Endothelial cell of umbilical vein (primary cell): Measurements from ENCODE around the gene UGT2A3. TPM values are rescaled to one million over a fixed set of nuclear protein-coding genes. Genes with fewer than 3 reads are reported as not detected.

Source experiments
- Bru-seq: library from RNA; stranded (reverse); fragments of 400-500 nt; gene quantifications from one replicate; lab custom pipeline; 2021; lab: Mats Ljungman, UMichigan
- BruChase-seq, 2 experiments: library from RNA; stranded (reverse); fragments of 400-500 nt; gene quantifications; one replicate each; lab custom pipeline; 2021; lab: Mats Ljungman, UMichigan
- BruUV-seq: library from RNA; stranded (reverse); fragments of 400-500 nt; replicated peaks from 2 replicates; lab custom pipeline; 2021; lab: Mats Ljungman, UMichigan
- CTCF ChIA-PET: fragments of 300-600, 350-600 bp; sonication (Branson Sonifier 250); formaldehyde crosslinking; loops from one replicate; lab custom pipeline; 2021; ENCODE audit warnings: antibody characterized with exemption, inconsistent platforms; lab: Charles Lee
- POLR2A ChIA-PET: fragments of 300-600, 350-600 bp; sonication (Branson Sonifier 250); formaldehyde crosslinking; loops from one replicate; lab custom pipeline; 2021; ENCODE audit warnings: antibody characterized with exemption, inconsistent platforms; lab: Charles Lee
- DNase-seq: peaks from one replicate; pipeline ENCODE4 v3.0.0-alpha.2; 2011; ENCODE audit warnings: low read depth, low spot score
- FAIRE-seq: peaks from 2 replicates; lab custom pipeline; 2011; peaks lifted over from hg19 to GRCh38; lab: Jason Lieb, UNC
- H2AFZ ChIP-seq: 2 replicates; pipeline ENCODE4 v1.6.0; 2012; ENCODE audit warnings: low read depth, low read length, control low read depth, inconsistent platforms
- H3K27ac ChIP-seq: 2 replicates; pipeline ENCODE4 v1.5.1; 2011; ENCODE audit warnings: low read depth, mild to moderate bottlenecking, control low read depth, low read length, moderate library complexity; ENCODE audit not compliant: insufficient read depth
- H3K27me3 ChIP-seq, 2 experiments: 2 replicates each; pipeline versions ENCODE4 v1.6.0 to v1.6.1; 2011; ENCODE audit warnings: low read length in 2 of 2, mixed read lengths in 1 of 2; ENCODE audit not compliant: control insufficient read depth in 2 of 2, insufficient read depth in 2 of 2
- H3K36me3 ChIP-seq, 2 experiments: 2 replicates in 1 of 2; 3 replicates in 1 of 2; pipeline ENCODE4 v1.5.1; 2011; ENCODE audit warnings: low read length in 2 of 2, mild to moderate bottlenecking in 1 of 2, moderate library complexity in 1 of 2; ENCODE audit not compliant: control insufficient read depth in 2 of 2, insufficient read depth in 2 of 2; ENCODE audit errors: extremely low read depth in 1 of 2
- H3K4me1 ChIP-seq: 3 replicates; pipeline ENCODE4 v1.5.1; 2011; ENCODE audit warnings: mild to moderate bottlenecking, low read length; ENCODE audit not compliant: control insufficient read depth, insufficient read depth; ENCODE audit errors: extremely low read depth
- H3K4me2 ChIP-seq: 2 replicates; pipeline ENCODE4 v1.6.1; 2011; ENCODE audit warnings: low read length, control low read depth, mixed read lengths; ENCODE audit not compliant: insufficient read depth
- H3K4me3 ChIP-seq, 3 experiments: fragments of 200-600 bp in 1 of 3; sonication (generic), shearing (Covaris generic) in 1 of 3; replicated peaks in 1 of 3; 2 replicates each; pipeline ENCODE4 v1.5.1; 2011 to 2016; ENCODE audit warnings: control low read depth in 3 of 3, low read length in 3 of 3, mild to moderate bottlenecking in 2 of 3, inconsistent platforms in 1 of 3, low read depth in 1 of 3, moderate library complexity in 1 of 3; ENCODE audit not compliant: insufficient read depth in 1 of 3
- H3K79me2 ChIP-seq: 2 replicates; pipeline ENCODE4 v1.6.0; 2012; ENCODE audit warnings: low read length, inconsistent platforms; ENCODE audit not compliant: control insufficient read depth, insufficient read depth
- H3K9ac ChIP-seq: replicated peaks from 2 replicates; pipeline ENCODE3; 2011; ENCODE audit warnings: low read length, control low read depth; ENCODE audit not compliant: insufficient read depth; ENCODE audit errors: extremely low read depth
- H3K9me1 ChIP-seq: replicated peaks from 3 replicates; pipeline ENCODE4 v1.6.0; 2011; ENCODE audit warnings: mild to moderate bottlenecking, low read length; ENCODE audit not compliant: control insufficient read depth, insufficient read depth; ENCODE audit errors: extremely low read depth
- H3K9me3 ChIP-seq: replicated peaks from 2 replicates; pipeline ENCODE4 v1.5.1; 2012; ENCODE audit warnings: low read length, inconsistent platforms; ENCODE audit not compliant: control insufficient read depth, insufficient read depth
- H4K20me1 ChIP-seq: replicated peaks from 2 replicates; pipeline ENCODE3; 2011; ENCODE audit warnings: mild to moderate bottlenecking, low read length; ENCODE audit not compliant: control insufficient read depth, insufficient read depth; ENCODE audit errors: extremely low read depth
- CTCF ChIP-seq, 2 donors: IDR thresholded peaks; 1 replicate in 1 of 2; 2 replicates in 1 of 2; pipeline ENCODE4 v1.5.1; 2011; ENCODE audit warnings: low read length in 2 of 2, mild to moderate bottlenecking in 2 of 2, moderate library complexity in 2 of 2, control low read depth in 1 of 2, inconsistent platforms in 1 of 2, low read depth in 1 of 2; ENCODE audit not compliant: insufficient read depth in 1 of 2; ENCODE audit errors: extremely low read depth in 1 of 2
- EZH2 ChIP-seq: IDR thresholded peaks from 2 replicates; pipeline ENCODE4 v1.6.1; 2012; ENCODE audit warnings: borderline replicate concordance, low read depth, mild to moderate bottlenecking, moderate library complexity, low read length, inconsistent platforms; ENCODE audit not compliant: severe bottlenecking
- FOS ChIP-seq: IDR thresholded peaks from 2 replicates; pipeline ENCODE4 v1.6.1; 2011; ENCODE audit warnings: mild to moderate bottlenecking, low read length, moderate library complexity, borderline replicate concordance; ENCODE audit not compliant: insufficient read depth
- GATA2 ChIP-seq: IDR thresholded peaks from 2 replicates; pipeline ENCODE4 v1.7.0; 2011; ENCODE audit warnings: low read depth, mild to moderate bottlenecking, moderate library complexity, mixed read lengths, low read length; ENCODE audit not compliant: insufficient read length, insufficient read depth
- JUN ChIP-seq: IDR thresholded peaks from 2 replicates; pipeline ENCODE4 v1.6.1; 2011; ENCODE audit warnings: borderline replicate concordance, low read depth; ENCODE audit not compliant: insufficient read length, insufficient read depth
- MAX ChIP-seq: IDR thresholded peaks from 2 replicates; pipeline ENCODE4 v1.6.1; 2011; ENCODE audit not compliant: insufficient read depth, insufficient read length
- POLR2A ChIP-seq: IDR thresholded peaks from 2 replicates; pipeline ENCODE4 v1.6.1; 2012; ENCODE audit warnings: low read depth, mild to moderate bottlenecking, control low read depth, low read length
- dilution Hi-C: fragments of 300-500 bp; cut with MboI; formaldehyde crosslinking; loops from one replicate; pipeline ENCODE4 v1.15.0; 2019; ENCODE audit warnings: low sequenced_read_pairs; ENCODE audit not compliant: extremely low pct_ligation_motif_present
- intact Hi-C: fragments of 100-400 bp; cut with micrococcal nuclease; formaldehyde crosslinking; loops from one replicate; pipeline ENCODE4 v1.10.0; 2022
- long read RNA-seq: library from polyadenylated mRNA; stranded (forward); transcript quantifications from one replicate; pipeline ENCODE4 v2.0.0, GENCODE V29; 2021
- polyA minus RNA-seq, 3 experiments: library from RNA; depleted of rRNA, polyadenylated mRNA; stranded (reverse); fragments of >200 nt; gene quantifications; 1 replicate in 1 of 3; 2 replicates in 2 of 3; pipeline ENCODE4 v1.2.3, GENCODE V29; 2011
- polyA plus RNA-seq, 4 experiments: library from polyadenylated mRNA; depleted of rRNA in 3 of 4; stranded (reverse) in 3 of 4; unstranded in 1 of 4; fragments of >200 nt; gene quantifications; 2 replicates each; pipeline versions ENCODE4 v1.2.1 to v1.2.3, GENCODE V29; 2011 to 2012; ENCODE audit warnings: missing spikeins in 1 of 4
- total RNA-seq: library from RNA; stranded (reverse); gene quantifications from 2 replicates; pipeline ENCODE4 v1.2.3, GENCODE V29; 2021

UGT2A3 gene
- total RNA-seq (not detected in 2 replicates), polyA plus RNA-seq (not detected in 2 replicates), polyA minus RNA-seq (not detected in 2 replicates), Bru-seq, nascent RNA (not detected), BruChase-seq, experiment 1, labeled RNA remaining after a 6-hour chase (not detected), BruChase-seq, experiment 2, labeled RNA remaining after a 2-hour chase (not detected)
- polyA plus RNA-seq (2011; cell fraction: cytosol; rRNA removed) = not detected in 2 replicates
- polyA plus RNA-seq (2011; cell fraction: nucleus; rRNA removed) = not detected in 2 replicates
- not detected in 2 replicates for polyA plus RNA-seq (2012)
- not detected for polyA minus RNA-seq (2011; cell fraction: cytosol; rRNA and poly(A)+ RNA removed)
- polyA minus RNA-seq (2011; cell fraction: nucleus; rRNA and poly(A)+ RNA removed) = not detected in 2 replicates
- long read RNA-seq = 0 reads

GRCh38 chr4:68951078-68951805 lies at the start of gene UGT2A3:
Gene UGT2A3, minus strand, starts transcription at chr4:68951804. Its CDS starts 44 bp downstream, at chr4:68951760.
- no peaks in the 10 kb centered on the region for H3K4me1 ChIP-seq

More at GRCh38 chr4:68951078-68951805, at the start of gene UGT2A3:
- no peaks in the 10 kb centered on the region for H4K20me1 ChIP-seq
- no peaks in the 10 kb centered on the region for H3K9me1 ChIP-seq
- ChIA-PET CTCF (interaction anchor here (1.4 kb wide), 1 partner anchor 9 kb away, joined by 3 read pairs; no protein-coding TSS in a partner anchor), POLR2A (no interaction called here)
- dilution Hi-C loops (no loop called here), intact Hi-C loops (no loop called here)
- FAIRE-seq (no peak), DNase-seq (no peak)
- no peak within 1 kb of the TSS for H3K9ac ChIP-seq
- H3K4me3 ChIP-seq = no peak within 1 kb of the TSS
- no peak within 1 kb of the TSS for H2AFZ ChIP-seq
- BruUV-seq = no TSS peak
- no peak within 1 kb of the TSS for H3K27ac ChIP-seq
- H3K9me3 ChIP-seq = no peaks in the 10 kb centered on the region
- H3K27me3 ChIP-seq = no peaks in the 10 kb centered on the region
- no peak within 1 kb of the TSS for H3K4me2 ChIP-seq
- TF ChIP-seq MAX = no peak
- TF ChIP-seq EZH2 = no peak
- TF ChIP-seq POLR2A = no peak
- no peak for TF ChIP-seq FOS
- TF ChIP-seq CTCF (IDR thresholded peaks at IDR 0.05; ENCODE audit: extremely low read depth in 1 of 2, insufficient read depth in 1 of 2, low read depth in 1 of 2, low read length in 2 of 2) = no peak
- TF ChIP-seq JUN = no peak
- TF ChIP-seq GATA2 = no peak
- no peaks in the 10 kb centered on the region for H3K36me3 ChIP-seq
- H3K79me2 ChIP-seq = no peaks in the 10 kb centered on the region
